ENCODE measurements around the gene ZSCAN23.
"Not testable (repeated sequence)": the region's sequence is repeated elsewhere in the genome, so short reads cannot be mapped to it uniquely, and the experiment has no call there.

ZSCAN23 gene

GRCh38 chr6:28458568-28458967 is 15.3 kb upstream of the ZSCAN23 start:
- no peak for DNase-seq (ENCODE audit: low read depth in 1 of 2, low spot score in 1 of 2)
- Histone ChIP-seq H3K4me3 (replicated peaks; ENCODE audit: insufficient read depth, low read length) (no peak overlapping the region), H3K27me3 (ENCODE audit: insufficient read depth, poor library complexity, severe bottlenecking) (peaks cover 15% of the 10 kb centered on the region), H3K27ac (replicated peaks) (no peak overlapping the region)
- TF ChIP-seq POLR2AphosphoS5 (IDR thresholded peaks at IDR 0.05; ENCODE audit: low read depth) (no peak), GABPA (IDR thresholded peaks at IDR 0.05; ENCODE audit: low read depth) (no peak), SPI1 (IDR thresholded peaks at IDR 0.05; ENCODE audit: borderline replicate concordance, low read depth) (no peak), REST (IDR thresholded peaks at IDR 0.05; ENCODE audit: insufficient replicate concordance, low read depth) (no peak), CTCF (IDR thresholded peaks at IDR 0.05; ENCODE audit: insufficient read depth, low read length) (no peak)

- DNase-seq (ENCODE audit: low read depth in 1 of 2, low spot score in 1 of 2), result no peak
- TF ChIP-seq GABPA (IDR thresholded peaks at IDR 0.05; ENCODE audit: low read depth), result no peak
- TF ChIP-seq POLR2AphosphoS5 (IDR thresholded peaks at IDR 0.05; ENCODE audit: low read depth), result no peak
- TF ChIP-seq REST (IDR thresholded peaks at IDR 0.05; ENCODE audit: insufficient replicate concordance, low read depth), result no peak
- no peak for TF ChIP-seq SPI1 (IDR thresholded peaks at IDR 0.05; ENCODE audit: borderline replicate concordance, low read depth)
- TF ChIP-seq CTCF (IDR thresholded peaks at IDR 0.05; ENCODE audit: insufficient read depth, low read length), result no peak
- no peaks in the 10 kb centered on the region for H3K27me3 ChIP-seq (ENCODE audit: insufficient read depth, poor library complexity, severe bottlenecking)
- no peak overlapping the region for H3K27ac ChIP-seq (replicated peaks)
- no peak overlapping the region for H3K4me3 ChIP-seq (replicated peaks; ENCODE audit: insufficient read depth, low read length)
Measured at GRCh38 chr6:28449056-28449455, 5.8 kb upstream of the ZSCAN23 start.

- H3K4me3 ChIP-seq (replicated peaks; ENCODE audit: insufficient read depth, low read length); DNase-seq (ENCODE audit: low read depth in 1 of 2, low spot score in 1 of 2); H3K27ac ChIP-seq (replicated peaks); H3K27me3 ChIP-seq (ENCODE audit: insufficient read depth, poor library complexity, severe bottlenecking): not testable (repeated sequence)
Measured at GRCh38 chr6:28447512-28447906, 4.2 kb upstream of the ZSCAN23 start.

- DNase-seq (ENCODE audit: low read depth in 1 of 2, low spot score in 1 of 2), result no peak
- H3K4me3 ChIP-seq (replicated peaks; ENCODE audit: insufficient read depth, low read length), result no peak overlapping the region
- H3K27me3 ChIP-seq (ENCODE audit: insufficient read depth, poor library complexity, severe bottlenecking), result no peaks in the 10 kb centered on the region
- no peak overlapping the region for H3K27ac ChIP-seq (replicated peaks)
- no peak for TF ChIP-seq CTCF (IDR thresholded peaks at IDR 0.05; ENCODE audit: insufficient read depth, low read length)
- no peak for TF ChIP-seq SPI1 (IDR thresholded peaks at IDR 0.05; ENCODE audit: borderline replicate concordance, low read depth)
- TF ChIP-seq GABPA (IDR thresholded peaks at IDR 0.05; ENCODE audit: low read depth), result no peak
- no peak for TF ChIP-seq POLR2AphosphoS5 (IDR thresholded peaks at IDR 0.05; ENCODE audit: low read depth)
- TF ChIP-seq REST (IDR thresholded peaks at IDR 0.05; ENCODE audit: insufficient replicate concordance, low read depth), result no peak
Measured at GRCh38 chr6:28446818-28447511, 3.7 kb upstream of the ZSCAN23 start.

GRCh38 chr6:28444759-28445158 is 1.5 kb upstream of the ZSCAN23 start:
- H3K27me3 ChIP-seq (ENCODE audit: insufficient read depth, poor library complexity, severe bottlenecking); DNase-seq (ENCODE audit: low read depth in 1 of 2, low spot score in 1 of 2); H3K27ac ChIP-seq (replicated peaks); H3K4me3 ChIP-seq (replicated peaks; ENCODE audit: insufficient read depth, low read length): not testable (repeated sequence)

Data from HL-60 (cell line).